Measurements from ENCODE around the gene NOMO2.
A peak's percentile ranks its signal among the peaks of the same experiment; 100 is the strongest.
"Not testable (repeated sequence)": the region's sequence is repeated elsewhere in the genome, so short reads cannot be mapped to it uniquely, and the experiment has no call there.

The NOMO2 gene, protein sequence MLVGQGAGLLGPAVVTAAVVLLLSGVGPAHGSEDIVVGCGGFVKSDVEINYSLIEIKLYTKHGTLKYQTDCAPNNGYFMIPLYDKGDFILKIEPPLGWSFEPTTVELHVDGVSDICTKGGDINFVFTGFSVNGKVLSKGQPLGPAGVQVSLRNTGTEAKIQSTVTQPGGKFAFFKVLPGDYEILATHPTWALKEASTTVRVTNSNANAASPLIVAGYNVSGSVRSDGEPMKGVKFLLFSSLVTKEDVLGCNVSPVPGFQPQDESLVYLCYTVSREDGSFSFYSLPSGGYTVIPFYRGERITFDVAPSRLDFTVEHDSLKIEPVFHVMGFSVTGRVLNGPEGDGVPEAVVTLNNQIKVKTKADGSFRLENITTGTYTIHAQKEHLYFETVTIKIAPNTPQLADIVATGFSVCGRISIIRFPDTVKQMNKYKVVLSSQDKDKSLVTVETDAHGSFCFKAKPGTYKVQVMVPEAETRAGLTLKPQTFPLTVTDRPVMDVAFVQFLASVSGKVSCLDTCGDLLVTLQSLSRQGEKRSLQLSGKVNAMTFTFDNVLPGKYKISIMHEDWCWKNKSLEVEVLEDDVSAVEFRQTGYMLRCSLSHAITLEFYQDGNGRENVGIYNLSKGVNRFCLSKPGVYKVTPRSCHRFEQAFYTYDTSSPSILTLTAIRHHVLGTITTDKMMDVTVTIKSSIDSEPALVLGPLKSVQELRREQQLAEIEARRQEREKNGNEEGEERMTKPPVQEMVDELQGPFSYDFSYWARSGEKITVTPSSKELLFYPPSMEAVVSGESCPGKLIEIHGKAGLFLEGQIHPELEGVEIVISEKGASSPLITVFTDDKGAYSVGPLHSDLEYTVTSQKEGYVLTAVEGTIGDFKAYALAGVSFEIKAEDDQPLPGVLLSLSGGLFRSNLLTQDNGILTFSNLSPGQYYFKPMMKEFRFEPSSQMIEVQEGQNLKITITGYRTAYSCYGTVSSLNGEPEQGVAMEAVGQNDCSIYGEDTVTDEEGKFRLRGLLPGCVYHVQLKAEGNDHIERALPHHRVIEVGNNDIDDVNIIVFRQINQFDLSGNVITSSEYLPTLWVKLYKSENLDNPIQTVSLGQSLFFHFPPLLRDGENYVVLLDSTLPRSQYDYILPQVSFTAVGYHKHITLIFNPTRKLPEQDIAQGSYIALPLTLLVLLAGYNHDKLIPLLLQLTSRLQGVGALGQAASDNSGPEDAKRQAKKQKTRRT

DNA sequence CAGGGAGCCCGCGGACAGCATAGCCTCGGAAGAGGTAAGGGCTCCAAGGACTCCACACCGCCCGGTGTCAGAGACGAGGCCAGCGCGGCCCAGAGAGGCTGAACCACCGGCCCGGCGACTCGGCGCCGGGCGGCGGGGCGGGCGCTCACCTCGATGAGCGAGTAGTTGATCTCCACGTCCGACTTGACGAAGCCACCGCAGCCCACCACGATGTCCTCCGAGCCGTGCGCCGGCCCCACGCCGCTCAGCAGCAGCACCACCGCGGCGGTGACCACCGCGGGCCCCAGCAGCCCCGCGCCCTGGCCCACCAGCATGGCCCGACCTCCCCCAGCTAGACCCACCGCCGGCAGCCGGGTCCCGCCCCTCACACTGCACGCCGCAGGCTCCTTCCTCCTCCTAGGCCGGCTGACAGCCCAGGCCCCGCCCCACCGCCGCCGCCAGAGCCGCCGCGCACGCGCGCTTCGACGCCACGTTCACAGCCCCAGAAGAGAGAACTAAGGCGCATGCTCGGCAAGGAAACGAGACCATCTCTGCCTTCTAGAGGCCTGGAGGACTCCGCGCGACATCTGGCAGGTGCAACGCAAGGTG, at the start of gene NOMO2:
NOMO2 (minus strand) TSS at position 371 of the 588 bp plus-strand sequence; CDS start at position 314, 57 bp downstream.
- DNase-seq (ENCODE audit: low read depth), result peak; percentile 88

DNA sequence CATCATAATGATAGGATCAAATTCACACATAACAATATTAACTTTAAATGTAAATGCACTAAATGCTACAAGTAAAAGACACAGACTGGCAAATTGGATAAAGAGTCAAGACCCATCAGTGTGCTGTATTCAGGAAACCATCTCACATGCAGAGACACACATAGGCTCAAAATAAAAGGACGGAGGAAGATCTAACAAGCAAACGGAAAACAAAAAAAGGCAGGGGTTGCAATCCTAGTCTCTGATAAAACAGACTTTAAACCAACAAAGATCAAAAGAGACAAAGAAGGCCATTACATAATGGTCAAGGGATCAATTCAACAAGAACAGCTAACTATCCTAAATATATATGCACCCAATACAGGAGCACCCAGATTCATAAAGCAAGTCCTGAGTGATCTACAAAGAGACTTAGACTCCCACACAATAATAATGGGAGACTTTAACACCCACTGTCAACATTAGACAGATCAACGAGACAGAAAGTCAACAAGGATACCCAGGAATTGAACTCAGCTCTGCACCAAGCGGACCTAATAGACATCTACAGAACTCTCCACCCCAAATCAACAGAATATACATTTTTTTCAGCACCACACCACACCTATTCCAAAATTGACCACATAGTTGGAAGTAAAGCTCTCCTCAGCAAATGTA, 48.4 kb upstream of the NOMO2 start:
- not testable (repeated sequence) for DNase-seq (ENCODE audit: low read depth)

DNA sequence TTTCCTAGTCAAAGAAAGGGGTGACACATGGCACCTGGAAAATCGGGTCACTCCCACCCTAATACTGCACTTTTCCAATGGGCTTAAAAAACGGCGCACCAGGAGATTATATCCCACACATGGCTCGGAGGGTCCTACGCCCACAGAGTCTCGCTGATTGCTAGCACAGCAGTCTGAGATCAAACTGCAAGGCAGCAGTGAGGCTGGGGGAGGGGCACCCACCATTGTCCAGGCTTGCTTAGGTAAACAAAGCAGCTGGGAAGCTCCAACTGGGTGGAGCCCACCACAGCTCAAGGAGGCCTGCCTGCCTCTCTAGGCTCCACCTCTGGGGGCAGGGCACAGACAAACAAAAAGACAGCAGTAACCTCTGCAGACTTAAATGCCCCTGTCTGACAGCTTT, 46.4 kb upstream of the NOMO2 start:
- not testable (repeated sequence) for DNase-seq (ENCODE audit: low read depth)

DNA sequence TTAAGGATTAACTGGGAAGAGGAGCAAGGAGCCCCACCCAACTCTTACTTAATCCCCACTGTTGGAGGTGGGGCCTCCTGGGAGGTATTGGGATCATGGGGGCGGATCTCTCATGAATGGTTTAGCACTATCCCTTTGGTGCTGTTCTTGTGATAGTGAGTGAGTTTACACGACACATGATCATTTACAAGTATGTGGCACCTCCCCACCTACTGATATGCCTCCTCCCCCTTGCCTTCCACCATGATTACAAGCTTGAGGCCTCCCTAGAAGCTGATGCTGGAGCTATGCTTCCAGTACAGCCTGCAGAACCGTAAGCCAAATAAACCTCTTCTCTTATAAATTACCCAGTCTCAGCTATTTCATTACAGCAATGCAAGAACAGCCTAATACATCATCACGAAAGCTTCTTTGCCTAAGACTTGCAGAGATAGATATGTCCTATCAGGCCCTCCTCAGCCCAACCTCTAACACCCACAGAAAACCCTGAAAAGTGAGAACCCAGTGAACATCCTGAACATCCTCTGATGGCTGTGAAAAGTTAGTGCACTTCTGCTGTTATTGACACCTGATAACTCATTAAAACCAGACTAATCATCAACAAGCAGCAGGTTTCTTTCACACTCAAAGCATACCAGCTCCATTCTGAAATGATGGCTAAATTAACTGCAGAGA, 41.8 kb upstream of the NOMO2 start:
- DNase-seq (ENCODE audit: low read depth), result not testable (repeated sequence)

DNA sequence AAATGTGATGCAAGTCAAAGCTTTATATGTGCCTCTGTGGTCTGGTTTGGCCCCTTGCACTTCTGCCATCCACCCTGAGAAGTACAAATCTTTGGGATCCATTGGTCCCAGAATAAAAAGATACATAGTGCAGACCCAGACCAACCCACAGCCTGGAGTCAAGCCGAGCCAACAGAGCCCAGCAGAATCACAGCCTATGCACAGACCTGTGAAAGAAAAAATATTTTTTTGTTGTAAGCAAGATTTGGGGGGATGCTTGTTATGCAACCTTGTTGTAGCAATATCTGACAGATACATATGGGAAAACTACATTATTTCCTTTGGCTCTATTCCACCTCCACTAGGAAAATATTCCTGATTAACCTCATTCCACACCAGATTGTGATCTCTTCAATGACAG, 36.7 kb upstream of the NOMO2 start:
- not testable (repeated sequence) for DNase-seq (ENCODE audit: low read depth)

DNA sequence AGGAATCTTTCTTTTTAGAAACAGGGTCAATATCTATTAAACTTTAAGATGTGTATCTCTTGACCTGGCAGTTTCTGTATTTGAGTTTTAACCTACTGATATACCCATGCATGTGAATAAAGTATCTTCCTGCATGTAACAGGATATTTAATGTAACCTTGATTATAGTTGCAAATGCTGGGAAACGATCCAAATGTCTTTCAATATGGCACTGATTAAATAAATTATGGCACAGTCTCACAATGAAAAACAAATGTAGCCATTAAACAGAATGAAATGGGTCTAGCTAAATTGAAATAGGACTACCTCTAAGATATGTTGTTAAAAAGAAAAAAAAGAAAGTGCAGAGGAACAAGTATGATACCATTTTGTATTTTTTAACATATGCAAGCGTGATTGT, 35.8 kb upstream of the NOMO2 start:
- not testable (repeated sequence) for DNase-seq (ENCODE audit: low read depth)

DNA sequence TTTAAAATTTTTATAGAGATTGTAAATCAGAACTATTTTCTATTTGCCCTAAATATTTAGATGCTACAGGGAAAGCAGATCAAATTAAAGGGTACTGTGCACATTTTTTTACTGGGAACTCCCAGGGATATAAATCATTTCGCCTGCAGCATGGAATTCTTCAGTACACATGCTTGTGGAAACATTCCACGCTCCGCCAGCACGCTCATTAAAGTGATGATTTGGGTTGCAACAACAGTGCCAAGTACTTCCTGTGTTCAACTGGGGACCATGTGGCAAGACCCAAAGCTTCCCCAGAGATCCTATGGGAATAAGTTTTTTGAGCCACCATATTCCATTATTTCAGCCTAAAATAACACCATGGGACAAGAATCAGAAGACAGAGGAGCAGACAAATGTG, 35.4 kb upstream of the NOMO2 start:
- DNase-seq (ENCODE audit: low read depth), result not testable (repeated sequence)

DNA sequence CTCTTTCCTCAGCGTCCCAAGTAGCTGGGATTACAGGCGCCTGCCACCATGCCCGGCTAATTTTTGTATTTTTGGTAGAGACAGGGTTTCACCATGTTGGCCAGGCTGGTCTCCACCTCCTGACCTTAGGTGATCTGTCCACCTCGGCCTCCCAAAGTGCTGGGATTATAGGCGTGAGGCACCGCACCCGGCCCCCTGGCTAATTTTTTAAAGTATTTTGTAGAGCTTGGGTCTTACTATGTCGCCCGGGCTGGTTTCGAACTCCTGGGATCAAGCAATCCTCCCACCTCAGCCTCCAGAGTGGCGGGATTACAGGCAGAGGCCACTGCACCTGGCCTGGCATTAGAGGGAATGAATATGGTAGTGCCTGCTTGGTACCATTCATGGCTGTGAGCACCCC, 33.9 kb upstream of the NOMO2 start:
- not testable (repeated sequence) for DNase-seq (ENCODE audit: low read depth)

DNA sequence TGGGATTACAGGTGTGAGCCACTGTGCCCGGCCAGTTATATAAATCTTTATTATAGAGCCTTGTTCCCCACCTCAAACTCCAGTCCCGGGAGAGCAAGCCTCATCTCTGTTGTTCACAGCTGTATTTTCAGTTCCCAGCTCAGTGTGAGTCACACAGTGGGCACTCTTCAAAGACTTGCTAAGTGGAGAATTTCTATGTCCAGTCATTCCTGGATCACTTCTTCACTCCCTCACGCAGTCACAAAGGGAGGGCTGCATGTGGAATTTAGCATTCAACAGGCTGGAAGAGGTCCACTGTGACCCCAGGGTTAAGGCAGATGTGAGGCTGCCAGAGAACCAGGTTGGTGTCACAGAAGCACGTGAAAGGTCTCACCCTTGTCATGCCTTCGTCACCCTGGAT, 33.0 kb upstream of the NOMO2 start:
- not testable (repeated sequence) for DNase-seq (ENCODE audit: low read depth)

DNA sequence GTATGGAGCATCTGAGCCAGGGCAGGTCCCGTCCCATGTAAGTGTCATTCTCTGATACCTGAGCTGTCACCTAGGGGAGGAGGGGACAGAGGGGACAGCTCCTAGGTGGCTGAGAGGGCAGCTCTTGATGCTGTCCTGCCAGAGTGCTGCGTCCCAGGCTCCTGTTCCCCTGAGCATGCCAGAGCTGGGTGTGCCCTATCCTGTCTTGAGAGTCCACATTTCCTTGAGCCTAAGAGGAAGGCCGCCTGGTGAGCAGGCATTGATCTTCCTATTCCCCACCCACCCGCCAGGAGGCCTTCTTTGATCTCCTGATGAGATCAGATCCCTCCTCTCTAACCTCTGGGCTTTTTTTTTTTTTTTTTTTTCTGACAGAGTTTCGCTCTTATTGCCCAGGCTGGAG, 32.0 kb upstream of the NOMO2 start:
- not testable (repeated sequence) for DNase-seq (ENCODE audit: low read depth)

DNA sequence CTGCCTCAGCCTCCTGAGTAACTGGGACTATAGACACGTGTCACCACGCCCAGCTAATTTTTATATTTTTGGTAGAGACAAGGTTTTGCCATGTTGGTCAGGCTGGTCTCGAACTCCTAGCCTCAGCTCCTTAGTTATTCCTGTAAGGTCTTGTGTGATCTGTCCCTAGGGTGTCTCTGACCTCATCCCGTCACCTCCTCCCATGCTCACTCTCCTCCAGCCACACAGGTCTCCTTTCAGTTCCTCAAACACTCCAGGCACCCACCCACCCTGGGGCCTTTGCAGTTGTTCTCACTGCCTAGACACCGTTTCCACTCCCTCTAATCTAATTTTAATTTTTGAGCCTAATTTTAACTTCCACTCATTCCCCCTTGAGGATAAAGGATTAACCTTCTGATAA, 31.1 kb upstream of the NOMO2 start:
- not testable (repeated sequence) for DNase-seq (ENCODE audit: low read depth)

DNA sequence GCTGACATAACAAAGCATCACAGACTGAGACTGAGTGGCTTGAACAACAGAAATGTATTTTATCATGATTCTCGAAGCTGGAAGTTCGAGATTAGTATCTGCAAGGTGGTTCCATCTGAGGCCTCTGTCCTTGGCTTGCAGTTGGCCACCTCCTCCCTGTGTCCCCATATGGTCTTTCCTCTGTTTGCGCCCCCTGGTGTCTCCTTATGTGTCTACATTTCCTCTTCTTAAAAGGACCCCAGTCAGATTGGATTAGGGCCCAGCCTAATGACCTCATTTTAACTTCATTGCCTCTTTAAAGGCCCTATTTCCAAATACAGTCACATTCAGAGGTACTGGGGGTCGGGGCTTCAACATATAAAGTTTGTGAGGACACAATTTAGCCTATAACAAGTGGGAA, 30.0 kb upstream of the NOMO2 start:
- not testable (repeated sequence) for DNase-seq (ENCODE audit: low read depth)

DNA sequence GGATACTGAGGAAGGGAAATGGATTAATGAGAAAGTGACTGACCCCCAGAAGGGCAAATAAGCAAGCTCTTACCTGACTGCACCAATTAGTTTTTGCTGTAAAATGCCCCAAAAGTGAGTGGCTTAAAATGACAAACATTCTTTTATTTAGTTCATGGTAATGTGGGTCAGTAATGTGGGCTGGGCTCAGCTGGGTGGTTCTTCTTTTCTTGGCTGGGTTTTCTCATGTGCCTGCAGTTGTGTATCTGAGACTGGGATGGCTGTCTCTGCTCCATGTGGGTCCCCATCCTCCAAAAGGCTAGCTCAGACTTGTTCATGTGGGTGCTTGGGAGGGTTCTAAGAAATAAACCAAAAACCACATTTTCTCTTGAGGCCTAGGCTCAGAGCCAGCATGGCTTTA, 29.5 kb upstream of the NOMO2 start:
- not testable (repeated sequence) for DNase-seq (ENCODE audit: low read depth)

DNA sequence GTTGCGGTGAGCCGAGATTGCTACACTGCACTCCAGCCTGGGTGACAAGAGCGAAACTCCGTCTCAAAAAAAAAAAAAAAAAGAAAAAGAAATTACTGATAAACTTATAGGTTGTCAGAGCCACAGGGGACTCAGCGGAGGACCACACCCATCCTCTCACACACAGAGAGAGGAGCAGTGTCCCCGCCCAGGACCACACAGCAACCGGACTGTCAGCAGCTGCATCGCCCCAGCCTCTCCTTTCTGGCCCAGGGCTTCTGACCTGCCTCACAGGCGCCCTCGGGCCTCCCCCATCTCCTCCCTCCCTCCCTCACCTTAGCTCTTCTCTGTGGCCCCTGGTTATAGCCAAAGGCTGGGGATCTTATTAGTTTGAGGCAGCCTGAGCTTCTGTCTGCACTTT, 27.9 kb upstream of the NOMO2 start:
- not testable (repeated sequence) for DNase-seq (ENCODE audit: low read depth)

DNA sequence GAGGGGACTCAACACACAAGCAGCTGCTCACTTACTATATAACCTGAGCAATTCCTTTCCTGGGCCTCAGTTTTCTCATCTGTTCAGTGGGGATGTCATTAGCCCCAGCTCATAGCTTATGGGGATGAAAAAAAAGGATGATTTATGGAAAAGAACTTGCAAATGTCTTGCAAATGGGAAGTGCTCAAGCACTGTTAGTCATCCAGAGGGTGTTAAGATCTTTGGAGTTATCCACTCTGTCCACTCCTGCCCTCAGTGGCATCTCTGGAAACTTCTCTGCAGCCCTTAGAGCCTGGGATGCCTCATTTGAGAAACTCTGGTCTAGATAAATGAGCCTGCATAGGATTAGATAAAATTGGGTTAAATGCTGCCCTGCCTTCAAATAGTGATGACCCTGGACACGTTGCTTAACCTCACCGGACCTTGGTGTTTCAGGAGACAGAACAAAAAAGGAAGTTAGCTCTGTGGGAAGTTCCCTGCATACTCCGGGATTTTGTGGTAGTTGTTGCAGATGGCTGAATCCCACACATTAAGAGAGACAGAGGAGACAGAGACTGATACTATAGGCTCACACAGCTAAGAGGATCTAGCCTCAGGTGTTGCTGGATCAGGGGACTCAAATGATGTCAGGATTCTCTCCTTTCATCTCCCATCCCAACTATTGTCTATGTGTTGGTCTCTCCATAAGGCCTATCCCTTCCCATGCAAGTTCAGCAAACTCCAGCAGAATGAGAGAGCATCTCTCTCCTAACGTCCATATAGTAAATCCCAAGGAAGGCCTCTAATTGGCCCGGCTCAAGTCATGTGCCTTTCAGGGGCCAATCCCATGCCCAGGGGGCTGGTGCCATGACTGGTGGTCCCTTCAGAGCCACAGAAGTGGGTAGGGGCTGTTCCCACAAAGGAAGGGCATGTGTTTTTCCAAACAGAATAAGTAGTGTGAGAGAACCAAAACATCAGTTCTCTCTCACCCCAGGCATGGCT, 25.0 kb upstream of the NOMO2 start:
- DNase-seq (ENCODE audit: low read depth), result not testable (repeated sequence)

DNA sequence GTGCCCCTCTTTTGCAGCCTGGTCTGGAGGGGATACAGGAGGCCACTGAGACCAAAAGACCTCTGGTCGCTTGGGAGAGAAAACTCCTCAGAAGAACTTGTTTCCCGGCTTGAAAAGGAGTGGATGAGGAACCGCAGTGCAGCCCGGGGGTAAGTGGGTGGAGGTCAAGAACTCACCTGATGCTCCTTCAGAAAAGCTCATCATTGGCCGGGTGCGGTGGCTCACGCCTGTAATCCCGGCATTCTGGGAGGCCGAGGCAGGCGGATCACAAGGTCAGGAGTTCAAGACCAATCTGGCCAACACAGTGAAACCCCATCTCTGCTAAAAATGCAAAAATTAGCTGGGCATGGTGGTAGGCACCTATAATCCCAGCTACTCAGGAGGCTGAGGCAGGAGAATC, 23.9 kb upstream of the NOMO2 start:
- DNase-seq (ENCODE audit: low read depth), result not testable (repeated sequence)

DNA sequence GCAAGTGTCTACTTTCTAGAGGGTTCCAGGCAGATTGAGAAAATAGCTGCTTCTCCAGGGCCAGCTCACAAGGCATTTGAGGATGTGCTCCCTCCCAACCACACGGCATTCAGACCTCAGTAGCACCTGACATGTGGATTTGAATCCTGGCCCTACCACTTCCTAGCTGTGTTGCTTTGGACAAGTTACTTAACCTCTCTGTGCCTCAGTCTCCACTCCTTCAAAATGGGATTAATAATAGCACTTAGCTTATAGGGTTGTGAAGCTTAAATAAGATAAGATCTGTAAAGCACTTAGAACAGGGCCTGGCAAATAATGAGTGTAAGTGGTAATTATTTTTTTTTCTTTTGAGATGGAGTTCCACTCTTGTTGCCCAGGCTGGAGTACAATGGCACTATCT, 21.0 kb upstream of the NOMO2 start:
- DNase-seq (ENCODE audit: low read depth), result no peak

DNA sequence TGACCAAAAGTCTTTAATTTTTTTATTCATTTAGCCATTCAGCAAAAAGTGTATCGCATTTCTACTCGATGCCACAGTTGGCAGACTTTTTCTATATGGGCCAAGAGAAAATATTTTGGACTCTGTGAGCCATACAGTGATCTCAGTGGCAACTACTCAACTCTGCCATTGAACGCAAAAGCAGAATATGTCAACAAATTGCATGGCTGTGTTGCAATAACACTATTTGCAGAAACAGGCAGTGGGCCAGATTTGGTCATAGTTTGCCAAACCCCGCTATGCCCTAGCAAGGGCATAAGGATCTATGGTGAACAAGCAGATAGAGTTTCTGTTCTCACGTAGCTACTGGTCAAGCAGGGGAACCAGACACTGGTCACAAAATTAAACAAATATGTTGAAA, 18.5 kb upstream of the NOMO2 start:
- not testable (repeated sequence) for DNase-seq (ENCODE audit: low read depth)

DNA sequence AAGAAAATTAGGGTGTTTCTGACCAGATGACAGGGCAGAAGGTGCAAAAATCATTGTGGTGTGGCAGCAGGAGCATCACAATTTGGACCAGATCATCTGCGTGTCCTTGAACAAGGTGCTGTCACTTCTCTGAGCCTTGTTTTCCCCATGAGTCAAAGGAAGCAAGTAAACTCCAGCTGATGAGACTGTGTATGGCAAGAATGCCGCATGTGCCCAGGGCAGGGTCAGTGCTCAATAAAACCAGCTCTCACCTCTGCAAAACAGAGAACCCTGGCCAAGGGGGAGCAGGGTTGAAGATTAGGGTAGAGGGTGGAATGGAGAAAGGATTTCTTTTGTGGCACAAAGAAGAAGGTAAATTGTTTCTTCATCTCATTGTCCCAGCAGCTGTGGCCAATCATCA, 17.4 kb upstream of the NOMO2 start:
- DNase-seq (ENCODE audit: low read depth), result not testable (repeated sequence)
